Cardiac muscle cell (in vitro differentiated cells and primary cell): Measurements from ENCODE around the gene MGAT5. TPM values are rescaled to one million over a fixed set of nuclear protein-coding genes. Genes with fewer than 3 reads are reported as not detected.

Experiments used
- DNase-seq, 2 donors: peaks; one replicate each; pipeline versions ENCODE4 v3.0.0 to v3.0.0-alpha.2; 2010 to 2017; ENCODE audit warnings: low read depth in 1 of 2, low spot score in 1 of 2
- H3K27ac ChIP-seq: fragments of 200-600 bp; sonication (generic); 2 replicates; pipeline ENCODE4 v1.5.1; 2016
- H3K27me3 ChIP-seq: fragments of 200-600 bp; sonication (generic); 2 replicates; pipeline ENCODE4 v1.6.0; 2016; ENCODE audit warnings: control low read depth
- H3K36me3 ChIP-seq: fragments of 200-600 bp; sonication (generic); 2 replicates; pipeline ENCODE4 v1.5.1; 2016; ENCODE audit warnings: control low read depth
- H3K4me1 ChIP-seq: fragments of 200-600 bp; sonication (generic); 2 replicates; pipeline ENCODE4 v1.8.1; 2017; ENCODE audit warnings: low read depth, mild to moderate bottlenecking, mixed run types
- H3K4me3 ChIP-seq: fragments of 200-600 bp; sonication (generic); 2 replicates; pipeline ENCODE4 v1.5.1; 2016; ENCODE audit warnings: mild to moderate bottlenecking
- H3K9me3 ChIP-seq: fragments of 200-600 bp; sonication (generic); 2 replicates; pipeline ENCODE4 v1.5.1; 2017; ENCODE audit warnings: low read depth, mild to moderate bottlenecking, control low read depth
- polyA plus RNA-seq: library from polyadenylated mRNA; unstranded; fragments of >200 nt; fragmentation: Nextera tagmentation; extraction: Ambion mirVana; gene quantifications from 2 replicates; pipeline ENCODE4 v1.2.1, GENCODE V29; 2016
- total RNA-seq: library from RNA; depleted of rRNA; stranded (reverse); fragments of >200 nt; gene quantifications from 2 replicates; pipeline ENCODE4 v1.2.3, GENCODE V29; 2016
- TF ChIP-seq, protein P1 (sequence below): IDR thresholded peaks from 2 replicates; pipeline ENCODE4 v1.5.1; 2012; ENCODE audit warnings: low read depth, mild to moderate bottlenecking, low read length

MGAT5 gene
- total and polyA plus RNA-seq, 2 experiments from 2014 or later, result 12.5 to 66.8 TPM

DNA sequence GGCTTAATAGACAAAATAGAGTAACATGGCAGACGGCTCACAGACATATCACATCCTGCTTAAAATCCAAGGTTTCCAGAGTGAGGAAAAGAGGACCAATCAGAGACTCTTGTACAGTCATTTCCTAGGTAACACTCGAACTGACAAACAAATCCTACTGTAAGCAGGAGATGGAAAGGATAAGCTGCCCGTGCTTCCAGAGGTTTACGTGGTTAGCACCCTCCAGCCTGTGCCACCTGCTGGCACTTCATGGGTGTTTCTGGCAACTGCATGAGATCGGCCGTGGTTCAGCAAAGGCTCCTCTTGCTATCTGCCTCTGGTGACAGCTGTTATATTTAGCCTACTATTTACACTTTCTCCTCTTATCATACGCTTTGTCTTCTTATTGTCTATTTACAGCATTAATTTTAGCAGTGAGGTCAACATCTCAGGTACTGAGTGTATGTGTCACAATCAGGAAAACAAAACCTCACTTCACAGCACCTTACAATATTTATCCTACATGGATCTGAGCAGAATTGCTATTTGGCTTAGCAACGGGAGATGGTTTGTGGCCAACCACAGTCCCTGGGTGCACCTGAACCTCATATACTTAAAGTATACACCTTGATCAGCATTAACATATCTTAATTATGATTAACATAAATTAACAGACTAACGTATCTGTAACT is 238.0 kb downstream of the MGAT5 start:
- peak overlapping the region; percentile 30 for H3K27ac ChIP-seq
- H3K4me3 ChIP-seq, result no peak overlapping the region
- TF ChIP-seq, protein P1, sequence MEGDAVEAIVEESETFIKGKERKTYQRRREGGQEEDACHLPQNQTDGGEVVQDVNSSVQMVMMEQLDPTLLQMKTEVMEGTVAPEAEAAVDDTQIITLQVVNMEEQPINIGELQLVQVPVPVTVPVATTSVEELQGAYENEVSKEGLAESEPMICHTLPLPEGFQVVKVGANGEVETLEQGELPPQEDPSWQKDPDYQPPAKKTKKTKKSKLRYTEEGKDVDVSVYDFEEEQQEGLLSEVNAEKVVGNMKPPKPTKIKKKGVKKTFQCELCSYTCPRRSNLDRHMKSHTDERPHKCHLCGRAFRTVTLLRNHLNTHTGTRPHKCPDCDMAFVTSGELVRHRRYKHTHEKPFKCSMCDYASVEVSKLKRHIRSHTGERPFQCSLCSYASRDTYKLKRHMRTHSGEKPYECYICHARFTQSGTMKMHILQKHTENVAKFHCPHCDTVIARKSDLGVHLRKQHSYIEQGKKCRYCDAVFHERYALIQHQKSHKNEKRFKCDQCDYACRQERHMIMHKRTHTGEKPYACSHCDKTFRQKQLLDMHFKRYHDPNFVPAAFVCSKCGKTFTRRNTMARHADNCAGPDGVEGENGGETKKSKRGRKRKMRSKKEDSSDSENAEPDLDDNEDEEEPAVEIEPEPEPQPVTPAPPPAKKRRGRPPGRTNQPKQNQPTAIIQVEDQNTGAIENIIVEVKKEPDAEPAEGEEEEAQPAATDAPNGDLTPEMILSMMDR, result no peak
- peaks cover 35% of the 10 kb centered on the region for H3K4me1 ChIP-seq
- DNase-seq, result peak in 1 of 2 donors; percentile 23
- no peaks in the 10 kb centered on the region for H3K9me3 ChIP-seq
- H3K27me3 ChIP-seq, result no peaks in the 10 kb centered on the region
- H3K36me3 ChIP-seq, result no peaks in the 10 kb centered on the region

DNA sequence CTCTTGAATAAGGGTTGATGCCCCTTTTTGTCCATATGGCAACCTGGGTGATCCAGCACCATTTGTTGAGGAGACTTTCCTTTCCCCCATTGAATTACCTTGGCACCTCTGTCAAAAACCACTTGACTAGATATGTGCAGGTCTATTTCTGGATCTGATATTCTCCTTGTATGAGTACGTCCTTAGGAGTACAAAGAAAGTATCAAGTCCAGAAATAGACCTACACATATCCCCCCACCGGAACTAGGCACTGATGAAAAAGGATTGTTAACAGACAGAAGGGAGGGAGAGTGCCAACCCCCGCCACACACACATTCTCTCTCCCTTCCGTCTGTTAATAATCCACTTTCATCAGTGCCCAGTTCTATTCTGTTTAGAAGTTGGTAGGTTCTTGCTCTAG is 239.9 kb downstream of the MGAT5 start:
- H3K4me3 ChIP-seq, result no peak overlapping the region
- peaks cover 42% of the 10 kb centered on the region for H3K4me1 ChIP-seq
- H3K9me3 ChIP-seq, result no peaks in the 10 kb centered on the region
- H3K27ac ChIP-seq, result peak overlapping the region; percentile 53
- TF ChIP-seq, protein P1, result no peak
- H3K27me3 ChIP-seq, result no peaks in the 10 kb centered on the region
- peak in 1 of 2 donors; percentile 28 for DNase-seq
- no peaks in the 10 kb centered on the region for H3K36me3 ChIP-seq

DNA sequence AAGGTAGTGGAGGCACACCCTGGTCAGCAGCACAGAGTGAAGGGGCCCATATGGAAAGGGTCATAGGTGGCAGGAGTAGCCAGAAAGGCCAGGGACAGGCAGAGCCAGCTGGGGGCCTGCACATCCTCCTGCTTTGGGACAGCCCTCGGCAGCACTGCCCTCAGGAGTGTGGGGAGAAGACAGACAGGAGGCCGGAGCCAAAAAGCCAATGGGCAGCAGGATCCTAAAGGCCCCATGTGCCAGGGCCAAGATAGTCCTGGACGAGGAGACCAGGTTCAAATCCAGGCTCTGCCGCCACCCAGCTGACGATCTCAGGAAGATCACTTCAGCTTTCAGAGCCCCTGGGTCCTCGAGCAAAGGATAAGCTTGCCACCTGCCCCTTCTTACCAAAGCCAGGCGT is 244.8 kb downstream of the MGAT5 start:
- H3K4me1 ChIP-seq, result peaks cover 33% of the 10 kb centered on the region
- no peak overlapping the region for H3K4me3 ChIP-seq
- no peaks in the 10 kb centered on the region for H3K36me3 ChIP-seq
- H3K9me3 ChIP-seq, result no peaks in the 10 kb centered on the region
- TF ChIP-seq, protein P1, result no peak
- no peaks in the 10 kb centered on the region for H3K27me3 ChIP-seq
- H3K27ac ChIP-seq, result no peak overlapping the region
- DNase-seq, result no peak

DNA sequence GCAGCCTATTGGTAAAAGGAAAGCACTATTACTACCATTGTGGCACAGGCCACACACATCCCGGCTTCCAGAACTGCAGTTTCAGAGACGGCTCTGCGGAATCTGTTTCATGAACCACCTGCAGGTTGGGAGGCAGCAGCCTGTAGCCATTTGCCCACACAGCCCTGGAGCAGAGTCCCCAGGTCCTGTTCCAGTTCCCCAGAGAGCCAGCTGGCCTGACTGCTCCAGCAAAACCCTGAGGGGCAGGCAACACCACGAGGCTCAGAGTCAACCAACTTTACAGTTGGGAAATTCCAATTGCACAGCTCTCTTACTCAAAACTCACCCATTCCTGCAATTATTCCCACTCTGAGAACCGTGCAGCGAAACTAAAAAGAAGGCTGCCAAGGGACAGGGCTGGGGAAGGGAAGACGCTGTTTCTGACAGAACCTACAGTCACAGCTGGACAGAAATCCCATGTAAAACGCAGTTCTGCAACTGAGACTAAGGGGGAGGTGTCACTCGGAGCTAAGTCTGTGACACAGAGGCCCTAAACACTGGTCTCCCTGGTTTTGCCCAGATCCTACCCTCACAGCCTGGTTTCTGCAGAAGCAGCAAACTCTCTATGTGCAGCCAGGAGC is 245.5 kb downstream of the MGAT5 start:
- Histone ChIP-seq H3K4me3 (no peak overlapping the region), H3K4me1 (peaks cover 26% of the 10 kb centered on the region), H3K27me3 (no peaks in the 10 kb centered on the region), H3K9me3 (no peaks in the 10 kb centered on the region), H3K36me3 (no peaks in the 10 kb centered on the region), H3K27ac (peak overlapping the region; percentile 85)
- TF ChIP-seq, protein P1, result no peak
- no peak for DNase-seq

DNA sequence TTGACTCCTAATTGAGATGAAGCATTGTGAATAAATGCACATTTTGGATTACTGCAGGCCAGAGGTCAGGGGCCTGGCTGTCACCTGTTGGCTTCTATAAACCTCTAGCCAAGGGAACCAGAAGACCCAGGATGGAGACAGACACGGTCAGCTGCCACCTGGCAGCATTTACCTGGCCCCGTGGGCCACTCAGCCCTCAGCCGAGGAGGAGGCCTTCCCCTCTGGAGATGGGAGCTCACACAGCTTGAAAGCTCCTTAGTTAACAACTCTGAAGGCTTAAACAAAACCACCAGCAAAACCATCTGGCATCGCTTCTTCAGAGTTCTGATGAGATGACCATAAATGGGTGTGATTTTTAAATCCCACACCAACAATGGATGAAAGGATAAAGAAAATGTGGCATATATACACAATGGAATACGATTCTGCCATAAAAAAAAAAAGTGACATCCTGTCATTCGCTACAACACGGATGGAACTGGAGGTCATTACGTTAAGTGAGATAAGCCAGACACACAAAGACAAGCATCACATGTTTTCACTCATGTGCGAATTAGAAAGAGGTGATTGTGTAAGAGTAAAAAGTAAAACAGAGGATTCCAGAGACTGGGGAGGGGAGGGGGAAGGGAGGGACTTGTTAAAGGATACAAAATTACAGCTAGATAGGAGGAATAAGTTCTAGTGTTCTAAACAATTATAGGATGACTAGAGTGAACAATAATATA is 246.5 kb downstream of the MGAT5 start:
- no peaks in the 10 kb centered on the region for H3K27me3 ChIP-seq
- no peaks in the 10 kb centered on the region for H3K9me3 ChIP-seq
- H3K27ac ChIP-seq, result peak overlapping the region; percentile 85
- no peak for DNase-seq
- TF ChIP-seq, protein P1, result no peak
- no peak overlapping the region for H3K4me3 ChIP-seq
- H3K4me1 ChIP-seq, result peaks cover 21% of the 10 kb centered on the region
- no peaks in the 10 kb centered on the region for H3K36me3 ChIP-seq
